Stimulated activated CD4-positive, alpha-beta T cell treated with anti-CD3 and anti-CD28 coated beads, Interleukin-12 subunit alpha, Interleukin-12 subunit beta, amount 100 ng/mL, for 48 hours (primary cell): ENCODE results near the gene CST5.
"Not testable (repeated sequence)": the region's sequence is repeated elsewhere in the genome, so short reads cannot be mapped to it uniquely, and the experiment has no call there.

Source experiments
- DNase-seq, 3 donors: peaks; one replicate each; pipeline ENCODE4 v3.0.0-alpha.2; 2020; ENCODE audit warnings: low read depth in 2 of 3, low spot score in 1 of 3

CST5 gene

DNA sequence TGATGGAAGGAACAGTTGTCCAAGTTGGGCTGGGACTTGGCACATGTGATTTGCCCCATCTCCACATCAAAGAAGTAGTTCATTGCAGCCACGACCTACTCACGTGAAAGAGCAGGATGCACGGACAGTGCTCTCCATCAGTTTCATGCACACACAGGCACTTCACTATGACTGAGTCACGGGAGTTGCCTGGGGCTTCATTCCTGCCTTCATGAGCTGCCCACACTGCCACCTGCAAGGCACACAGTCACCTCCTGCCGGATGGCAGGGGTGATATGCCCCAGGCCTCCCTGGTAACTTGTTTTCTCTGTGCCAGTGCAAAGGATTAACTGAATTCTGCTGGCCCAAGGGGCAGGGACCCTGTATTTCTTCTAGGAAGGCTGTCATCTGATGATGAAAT lies 22.8 kb downstream of the CST5 start:
- no peak for DNase-seq

DNA sequence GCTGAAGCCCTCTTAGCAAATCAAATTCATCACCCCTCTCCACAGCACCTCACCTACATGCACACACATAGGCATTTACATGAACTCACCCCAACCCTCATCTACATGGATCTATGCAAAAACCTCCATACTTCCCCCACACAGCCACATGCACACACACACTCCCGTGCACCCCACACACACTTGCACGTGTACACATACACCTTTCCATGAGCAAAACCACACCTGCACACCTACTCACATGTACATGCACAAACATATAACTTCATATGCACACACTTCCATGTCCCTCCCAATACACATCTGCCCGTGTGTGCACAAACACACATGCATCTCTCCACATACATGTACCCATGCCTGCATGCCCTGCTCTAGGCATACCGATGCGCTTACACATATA lies 23.3 kb downstream of the CST5 start:
- no peak for DNase-seq

DNA sequence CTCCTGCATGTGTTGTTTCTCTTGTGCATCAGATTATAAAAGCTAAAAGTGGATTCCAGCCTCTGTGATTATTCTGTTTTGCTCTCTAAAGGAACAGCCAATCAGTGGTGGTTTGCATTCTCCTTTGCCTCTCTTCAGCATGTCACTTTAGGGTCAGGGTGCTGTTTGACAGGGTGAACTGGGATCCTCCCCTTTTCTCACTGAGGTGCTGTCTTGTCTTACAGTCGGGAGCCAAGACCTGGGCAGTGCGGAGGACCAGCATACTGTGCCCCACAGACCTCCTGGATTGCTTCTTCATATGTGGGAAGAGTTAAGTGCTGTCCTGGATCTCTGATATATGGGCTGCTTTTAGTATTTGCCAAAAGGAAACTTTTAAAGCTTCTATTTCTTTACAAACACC lies 37.9 kb downstream of the CST5 start:
- DNase-seq: no peak

DNA sequence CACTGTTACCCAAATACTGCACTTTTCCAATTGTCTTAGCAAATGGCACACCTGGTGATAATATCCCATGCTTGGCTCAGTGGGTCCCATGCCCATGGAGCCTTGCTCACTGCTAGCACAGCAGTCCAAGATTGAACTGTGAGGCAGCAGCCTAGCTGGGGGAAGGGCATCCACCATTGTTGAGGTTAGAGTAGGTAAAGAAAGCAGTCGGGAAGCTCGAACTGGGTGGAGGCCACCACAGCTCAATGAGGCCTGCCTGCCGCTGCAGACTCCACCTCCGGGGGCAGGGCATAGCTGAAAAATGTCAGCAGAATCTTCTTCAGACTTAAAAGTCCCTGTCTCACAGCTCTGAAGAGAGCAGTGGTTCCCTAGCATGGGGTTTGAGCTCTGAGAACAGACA lies 43.8 kb downstream of the CST5 start:
- no peak for DNase-seq

DNA sequence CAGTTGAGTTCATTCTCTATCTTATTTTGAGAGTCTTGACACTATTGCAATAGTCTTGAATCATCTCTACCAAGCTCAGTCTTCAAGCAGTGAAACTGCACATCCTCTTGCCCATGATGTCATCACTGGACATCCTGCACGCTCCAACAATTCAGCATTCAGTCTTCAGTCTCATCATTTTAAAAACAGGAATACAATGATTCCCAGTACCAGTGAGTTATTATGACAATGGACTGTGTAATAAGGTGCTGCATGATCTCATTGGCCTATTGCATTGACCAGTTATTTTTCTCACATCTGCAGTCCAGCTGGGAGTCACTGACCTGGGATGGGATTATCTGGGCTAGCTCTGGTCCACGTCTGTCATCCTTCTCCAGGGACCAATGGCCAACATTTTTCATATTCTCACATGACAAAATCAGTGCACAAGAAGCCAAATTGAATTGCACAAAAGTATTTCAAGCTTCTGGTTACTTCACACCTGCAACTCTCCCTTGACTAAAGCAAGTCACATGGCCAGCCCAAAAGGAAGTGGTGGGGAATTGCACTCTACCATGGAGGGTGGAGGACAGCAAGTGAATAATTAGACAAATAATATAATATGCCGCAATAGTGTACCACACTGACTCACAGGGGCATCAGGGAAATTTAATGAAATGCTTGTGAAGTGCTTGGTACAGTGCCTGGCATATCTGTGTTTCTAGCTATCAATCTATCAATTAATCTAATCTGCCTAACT lies 46.6 kb downstream of the CST5 start:
- no peak for DNase-seq

DNA sequence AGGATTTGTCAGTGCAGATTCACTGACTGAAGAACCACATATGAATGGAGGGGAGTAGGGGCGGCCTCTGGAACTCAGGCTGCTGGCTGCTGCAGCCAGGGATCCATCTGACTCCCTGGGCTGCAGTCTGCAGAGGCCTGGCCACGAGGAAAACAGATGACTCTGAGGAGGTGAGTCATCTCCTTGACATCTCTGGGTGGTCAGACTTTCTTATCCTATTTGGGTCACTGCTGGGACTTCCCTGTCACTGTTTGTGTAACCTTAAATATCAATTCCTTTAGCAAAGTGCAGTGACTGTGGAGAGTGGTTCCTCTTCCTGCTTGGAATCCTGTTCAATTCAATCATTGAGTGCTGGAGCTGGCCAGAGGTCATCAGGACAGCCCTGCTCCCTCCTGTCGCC lies 47.6 kb downstream of the CST5 start:
- not testable (repeated sequence) for DNase-seq

DNA sequence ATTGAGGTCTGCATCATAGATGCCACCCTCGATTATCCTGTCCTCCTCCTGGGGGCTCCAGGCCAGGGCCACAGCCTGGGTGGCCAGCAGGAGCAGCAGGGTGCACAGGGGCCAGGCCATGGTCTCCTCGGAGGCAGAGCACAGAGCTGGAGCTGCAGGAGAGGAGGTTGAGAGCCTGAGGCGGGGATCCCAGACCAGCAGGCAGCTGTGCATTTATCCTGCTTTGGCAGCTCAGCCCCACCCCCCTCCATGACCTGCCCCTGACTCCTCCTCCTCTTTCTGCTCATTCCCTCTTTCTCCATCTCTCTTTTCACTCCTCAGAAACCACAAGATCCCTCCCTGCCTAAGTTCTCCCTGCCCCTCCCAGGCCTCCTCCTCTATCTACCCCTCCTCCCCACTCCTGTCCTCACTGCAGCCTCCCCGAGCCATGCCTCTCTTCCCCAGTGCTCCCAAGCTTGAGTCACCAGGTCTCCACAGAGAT lies 53.0 kb downstream of the CST5 start, which contains the start of gene CST2:
Gene CST2, minus strand, starts transcription at position 189 of the 481 bp plus-strand sequence. Its CDS starts 69 bp downstream, at position 120.
- DNase-seq: no peak
